GM18505 (cell line): ENCODE data around the gene LDB2.
"Not testable (repeated sequence)": the region's sequence is repeated elsewhere in the genome, so short reads cannot be mapped to it uniquely, and the experiment has no call there.

ENCODE experiments used
- ATAC-seq: cut with Tn5 transposase; IDR thresholded peaks from one replicate; pipeline ENCODE4 v1.9.1; 2021; ENCODE audit not compliant: unreplicated experiment
- POLR2A ChIP-seq: IDR thresholded peaks from 4 replicates; pipeline ENCODE4 v1.6.1; 2011; ENCODE audit warnings: borderline replicate concordance; ENCODE audit not compliant: insufficient read depth, insufficient read length; ENCODE audit errors: extremely low read depth

The LDB2 gene

DNA sequence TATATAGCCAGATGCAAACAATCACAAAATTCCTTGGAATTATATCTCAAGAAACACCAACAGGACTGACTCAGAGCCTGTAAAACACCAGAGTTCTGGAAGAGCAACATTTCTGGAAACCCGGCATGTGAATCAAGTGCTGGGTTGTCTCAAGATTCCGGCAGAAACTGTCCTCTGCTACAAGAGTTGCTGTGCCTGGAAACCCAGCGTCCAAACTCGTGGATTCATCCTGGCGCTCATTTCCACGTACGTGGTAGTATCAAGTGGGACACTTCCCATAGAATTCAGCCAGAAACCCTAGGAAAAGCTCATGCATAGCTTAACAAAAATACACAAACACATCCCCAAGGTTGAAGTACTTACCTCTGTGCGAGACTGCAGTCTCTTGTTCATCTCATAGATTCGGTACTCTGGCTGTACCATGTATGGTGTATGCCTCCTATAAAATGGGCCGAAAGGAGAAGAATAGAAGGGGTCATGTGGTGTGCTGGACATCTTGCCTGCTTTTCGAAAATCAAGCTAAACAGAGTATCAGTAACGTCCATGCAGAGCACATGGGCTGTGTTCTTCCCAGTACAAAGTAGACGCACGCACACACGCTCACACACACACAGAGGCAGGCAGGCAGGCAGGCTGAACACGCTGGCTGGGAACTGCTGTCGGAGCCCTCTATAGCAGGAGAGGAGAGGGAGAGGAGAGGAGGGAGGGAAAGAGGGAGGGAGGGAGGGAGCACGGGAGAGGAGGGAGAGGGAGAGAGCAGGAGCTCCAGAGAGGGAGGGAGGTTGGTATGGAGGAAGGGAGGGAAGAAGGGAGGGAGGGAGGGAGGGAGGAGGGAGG is at the start of gene LDB2:
Gene LDB2 (minus strand): TSS at position 655 of the 837 bp plus-strand sequence.
- ATAC-seq = no peak
- TF ChIP-seq POLR2A = no peak

DNA sequence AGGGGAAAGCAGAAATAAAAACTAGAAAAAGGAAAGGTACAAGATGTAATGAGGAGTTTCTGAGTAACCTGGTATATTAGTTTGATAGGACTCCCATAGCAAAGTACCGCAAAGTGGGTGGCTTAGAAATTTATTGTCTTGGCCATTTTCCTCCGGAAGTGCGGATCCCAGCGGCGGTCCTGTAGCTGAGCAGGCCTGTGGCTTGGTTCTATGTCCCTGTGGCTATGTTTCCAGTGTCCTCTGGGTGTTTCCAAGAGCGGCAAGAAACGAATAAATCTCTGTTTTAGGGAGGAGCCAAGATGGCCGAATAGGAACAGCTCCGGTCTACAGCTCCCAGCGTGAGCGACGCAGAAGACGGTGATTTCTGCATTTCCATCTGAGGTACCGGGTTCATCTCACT is 44.0 kb upstream of the LDB2 start:
- no peak for ATAC-seq
- no peak for TF ChIP-seq POLR2A

DNA sequence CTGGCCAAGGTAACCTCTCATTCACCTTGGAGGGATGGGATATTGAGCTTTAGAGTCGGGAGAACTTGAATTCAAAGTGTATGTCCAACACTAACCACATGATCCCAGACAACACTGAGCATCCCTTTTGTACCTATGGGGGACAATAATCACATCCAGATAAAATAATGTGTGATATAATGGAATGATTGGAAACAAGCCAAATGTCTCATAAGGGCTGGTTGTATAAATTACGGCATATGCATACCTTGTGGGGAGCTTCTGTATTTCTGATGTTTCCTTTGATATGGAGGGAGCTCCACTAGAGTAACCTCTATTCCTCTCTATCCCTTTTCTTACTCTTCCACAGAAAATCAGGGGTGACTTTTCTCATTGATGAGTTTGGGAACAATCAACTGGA is 40.7 kb upstream of the LDB2 start:
- TF ChIP-seq POLR2A = no peak
- no peak for ATAC-seq

DNA sequence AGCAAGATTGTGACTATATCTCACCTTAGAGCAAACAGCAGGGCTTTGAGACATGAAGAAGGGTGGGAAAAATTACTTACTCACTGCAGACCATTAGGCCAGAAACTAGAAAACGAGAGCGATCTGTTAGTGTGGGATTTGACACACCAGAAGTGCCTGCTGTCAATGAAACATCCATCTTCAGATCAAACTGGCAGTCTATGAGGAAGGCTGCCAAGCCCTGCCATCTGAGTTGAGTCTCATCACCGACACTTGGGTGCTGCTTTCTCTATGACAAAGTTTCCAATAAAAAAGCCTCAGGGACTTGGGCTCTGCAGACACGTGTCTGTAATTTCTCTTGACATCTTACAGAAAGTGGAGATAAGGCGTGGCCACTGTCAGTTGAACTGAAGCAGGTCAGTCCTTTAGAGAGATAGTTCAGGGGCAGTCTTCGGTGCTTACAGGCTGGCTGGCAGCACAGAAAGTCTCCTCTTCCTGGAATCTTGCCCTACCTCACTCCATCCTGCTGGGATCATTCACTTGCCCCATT is 40.1 kb upstream of the LDB2 start:
- no peak for TF ChIP-seq POLR2A
- no peak for ATAC-seq

DNA sequence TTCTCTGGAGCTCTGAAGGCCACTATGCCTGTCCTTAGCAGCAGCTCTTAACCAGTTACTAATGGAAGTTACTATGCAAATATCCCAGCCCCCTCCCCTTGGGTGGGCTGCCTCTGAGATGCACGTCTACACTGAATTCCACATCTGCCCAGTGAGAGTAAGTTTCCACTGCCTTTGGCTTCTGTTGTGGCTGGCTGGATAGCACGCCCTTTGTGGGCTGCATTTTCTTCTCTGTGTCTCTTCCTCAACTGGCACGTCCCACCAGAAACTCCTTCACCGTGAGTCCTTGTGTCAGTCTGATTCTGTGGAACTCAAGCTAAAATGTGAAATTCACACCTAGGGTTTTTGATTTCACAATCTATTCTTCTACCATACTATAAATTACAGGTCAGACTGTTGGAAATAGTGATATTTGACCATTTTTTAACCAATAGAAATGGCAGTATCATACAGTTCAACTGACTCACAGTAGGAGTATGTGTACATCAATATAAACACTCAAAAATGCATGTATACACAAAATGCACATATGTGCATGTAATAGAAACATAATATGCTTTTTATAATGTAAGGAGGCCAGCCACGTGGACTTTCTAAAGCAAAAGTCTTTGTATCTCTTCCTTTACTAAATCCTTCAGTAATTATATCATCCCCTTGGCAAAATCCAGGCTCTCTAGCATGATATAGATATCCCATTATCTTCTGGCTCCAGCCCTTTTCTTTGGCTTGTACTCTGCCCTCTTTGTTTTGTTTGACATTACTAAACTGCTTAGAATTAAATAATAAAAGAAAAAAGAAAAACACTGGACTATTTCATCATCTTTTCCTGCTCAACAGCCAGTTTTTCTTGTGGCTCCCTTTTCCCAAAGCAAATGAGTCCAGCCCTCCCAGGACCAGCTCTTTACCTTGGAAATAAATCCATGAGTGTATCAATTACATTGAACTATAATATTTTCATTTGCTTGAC is 33.2 kb upstream of the LDB2 start:
- no peak for ATAC-seq
- TF ChIP-seq POLR2A = no peak

DNA sequence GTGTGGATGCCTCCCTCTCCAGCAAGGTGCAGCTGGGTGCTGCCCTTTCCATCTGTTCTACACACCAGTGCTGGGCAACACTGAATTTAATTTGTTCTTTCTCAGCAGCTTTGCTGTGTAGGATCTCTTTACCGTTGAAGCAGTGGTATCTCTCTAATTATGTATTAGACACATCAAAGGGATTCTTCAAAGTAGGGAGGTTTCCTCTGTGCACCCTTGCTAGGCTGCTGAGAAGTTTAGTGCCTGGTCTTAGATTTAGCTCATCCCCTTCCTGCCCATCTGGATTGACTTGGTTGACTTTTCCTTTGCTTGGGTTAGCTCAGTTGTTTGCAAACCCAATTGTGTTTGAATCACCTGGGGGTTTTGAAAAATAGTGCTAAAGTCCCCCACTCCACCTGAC is 27.8 kb upstream of the LDB2 start:
- TF ChIP-seq POLR2A = no peak
- no peak for ATAC-seq

DNA sequence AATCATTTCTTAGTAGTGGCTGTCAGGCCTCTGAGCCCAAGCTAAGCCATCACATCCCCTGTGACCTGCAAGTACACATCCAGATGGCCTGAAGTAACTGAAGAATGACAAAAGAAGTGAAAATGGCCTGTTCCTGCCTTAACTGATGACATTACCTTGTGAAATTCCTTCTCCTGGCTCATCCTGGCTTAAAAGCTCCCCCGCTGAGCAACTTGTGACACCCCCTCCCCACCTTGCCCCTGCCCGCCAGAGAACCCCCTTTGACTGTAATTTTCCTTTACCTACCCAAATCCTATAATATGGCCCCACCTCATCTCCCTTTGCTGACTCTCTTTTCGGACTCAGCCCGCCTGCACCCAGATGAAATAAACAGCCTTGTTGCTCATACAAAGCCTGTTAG is 20.3 kb upstream of the LDB2 start:
- not testable (repeated sequence) for ATAC-seq

DNA sequence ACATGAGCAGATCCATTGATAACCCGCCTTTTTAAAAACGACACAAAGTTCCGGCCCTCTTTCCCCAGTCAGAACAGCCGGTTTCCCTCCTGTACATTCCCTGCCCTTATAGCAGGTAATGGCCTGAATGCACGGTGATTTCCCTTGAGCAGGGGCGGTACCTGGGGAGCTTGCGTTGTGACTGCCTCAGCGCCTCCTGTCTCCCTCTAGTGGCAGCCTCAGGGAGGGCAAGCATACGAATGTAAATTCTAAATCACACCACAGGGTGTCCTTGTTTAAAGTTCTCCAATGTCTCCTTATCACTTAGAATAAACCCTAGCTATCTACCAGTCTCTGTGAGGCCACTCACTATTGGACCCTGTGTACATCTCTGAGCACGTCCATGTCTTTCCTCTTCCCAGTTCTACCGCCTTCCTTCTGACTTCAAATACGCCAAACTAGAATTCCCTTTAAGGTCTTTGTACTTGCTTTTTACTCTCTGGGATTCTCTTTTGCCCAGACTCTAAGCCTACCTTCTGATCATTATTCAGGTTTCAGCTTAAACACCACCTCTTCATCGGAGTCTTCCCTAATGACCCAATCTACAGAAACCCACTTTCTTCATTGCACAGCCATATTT is 18.4 kb upstream of the LDB2 start:
- peak; percentile 99 for ATAC-seq
- no peak for TF ChIP-seq POLR2A

DNA sequence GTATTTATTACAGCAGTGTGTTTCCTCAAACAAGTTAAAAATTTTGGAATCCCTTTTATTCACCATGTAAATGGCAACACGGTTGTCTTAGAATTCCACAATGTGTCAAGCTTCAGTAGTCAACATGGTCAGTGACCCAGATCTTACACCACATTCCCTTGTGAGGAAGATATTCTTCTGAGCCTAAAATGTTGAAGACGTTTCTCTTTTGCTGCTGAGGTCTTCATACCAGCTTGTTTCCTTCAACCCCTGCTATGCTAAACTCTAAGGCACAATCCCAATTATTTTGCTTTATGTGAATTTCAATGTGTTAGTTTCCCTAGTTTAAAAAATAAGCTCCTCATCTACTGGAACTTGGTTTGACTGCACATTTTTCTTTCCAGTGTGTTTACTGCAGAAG is 17.6 kb upstream of the LDB2 start:
- ATAC-seq = no peak
- TF ChIP-seq POLR2A = no peak

DNA sequence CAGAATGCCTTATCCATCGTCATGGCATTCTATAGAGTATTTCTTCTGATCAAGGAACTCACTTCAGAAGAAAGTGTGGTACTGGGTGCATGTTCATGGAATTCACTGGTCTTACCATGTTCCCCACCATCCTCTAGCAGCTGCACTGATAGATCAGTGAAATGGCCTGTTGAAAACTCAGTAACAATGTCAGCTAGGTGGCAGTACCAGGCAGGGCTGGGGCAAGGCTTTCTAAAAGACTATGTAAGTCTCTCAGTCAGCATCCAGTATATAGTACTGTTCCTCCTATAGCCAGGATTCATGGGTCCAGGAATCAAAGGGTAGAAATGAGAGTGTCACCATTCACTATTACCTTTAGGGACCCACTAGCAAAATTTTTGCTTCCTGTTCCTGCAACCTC is 15.8 kb upstream of the LDB2 start:
- ATAC-seq = no peak
- no peak for TF ChIP-seq POLR2A

DNA sequence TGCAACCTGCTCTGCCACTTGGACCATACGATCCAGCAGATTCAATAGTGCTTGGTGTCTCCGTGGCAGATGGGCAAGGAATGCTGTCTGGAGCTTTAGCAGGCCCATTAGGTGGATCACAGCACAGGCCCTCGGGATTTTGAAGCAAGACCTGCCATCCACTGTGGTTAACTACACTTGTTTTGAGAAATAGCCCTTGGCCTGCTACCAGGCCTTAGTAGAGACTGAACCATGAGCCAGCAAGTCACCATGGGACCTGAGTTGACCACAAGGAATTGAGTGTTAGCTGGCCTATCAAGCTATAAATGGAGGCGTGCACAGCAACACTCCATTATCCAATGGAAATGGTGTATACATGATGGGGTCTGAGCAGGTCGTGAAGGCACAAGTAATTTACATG is 14.5 kb upstream of the LDB2 start:
- no peak for TF ChIP-seq POLR2A
- ATAC-seq = no peak

DNA sequence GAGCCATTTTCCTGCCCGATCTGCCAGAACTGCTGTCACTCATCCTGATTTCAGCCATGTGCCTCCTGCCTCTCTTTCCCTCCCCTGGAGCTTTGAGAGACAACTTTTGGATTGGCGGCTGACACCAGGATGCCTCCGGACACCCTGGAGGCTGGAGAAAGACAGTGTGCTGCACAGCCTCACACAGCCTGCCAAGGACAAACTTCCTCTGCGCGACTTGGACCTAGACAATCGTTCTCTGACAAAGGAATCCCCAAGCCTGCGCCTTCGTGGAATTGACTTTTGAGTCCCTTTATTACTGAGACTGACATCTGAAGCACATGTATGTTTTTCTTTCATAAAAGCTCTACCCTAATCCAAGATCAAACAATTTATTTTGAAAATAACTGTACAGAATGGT is 10.8 kb upstream of the LDB2 start:
- no peak for ATAC-seq
- TF ChIP-seq POLR2A = no peak

DNA sequence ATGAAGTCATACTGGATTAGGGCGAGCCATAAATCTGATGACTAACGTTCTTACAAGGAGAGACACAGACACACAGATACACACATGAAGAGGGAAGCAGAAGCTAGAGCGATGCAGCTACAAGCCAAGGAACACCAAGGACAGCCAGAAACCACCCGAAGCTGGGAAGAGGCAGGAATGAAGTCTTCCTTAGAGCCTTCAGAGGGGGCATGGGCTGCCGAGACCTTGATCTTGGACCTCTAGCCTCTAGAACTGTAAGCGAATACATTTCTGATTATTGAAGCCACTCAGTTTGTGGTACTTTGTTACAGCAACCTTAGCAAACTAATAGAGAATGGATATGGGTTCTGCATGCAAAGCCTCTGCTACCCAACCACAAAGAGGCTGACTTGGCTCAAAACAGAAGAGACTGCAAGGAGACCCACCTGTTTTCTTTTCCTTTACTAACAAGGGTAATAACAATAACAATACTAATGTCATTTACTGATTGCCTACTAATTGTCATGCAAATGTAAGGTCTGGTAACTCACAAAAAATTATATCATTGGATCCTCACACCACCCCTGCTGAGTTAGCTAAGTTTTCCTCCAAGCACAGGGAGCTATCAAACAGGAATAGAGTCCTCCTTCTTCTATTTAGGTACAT is 10.1 kb upstream of the LDB2 start:
- no peak for ATAC-seq
- no peak for TF ChIP-seq POLR2A
